Epithelial cell of proximal tubule (primary cell): ENCODE results near the gene UBA52. TPM values are rescaled to one million over a fixed set of nuclear protein-coding genes. Genes with fewer than 3 reads are reported as not detected.

ENCODE experiments used
- DNase-seq: peaks from one replicate; pipeline ENCODE4 v3.0.0-alpha.2; 2011; ENCODE audit warnings: low read depth
- H3K4me3 ChIP-seq: 2 replicates; pipeline ENCODE4 v1.5.1; 2011; ENCODE audit warnings: low read depth, mild to moderate bottlenecking, low read length
- total RNA-seq: library from RNA; depleted of rRNA; stranded (reverse); fragments of >200 nt; gene quantifications from 2 replicates; pipeline ENCODE4 v1.2.3, GENCODE V29; 2015
- TF ChIP-seq, protein P1 (sequence below): conservative IDR thresholded peaks from 2 replicates; pipeline ENCODE4 v1.5.1; 2012; ENCODE audit warnings: low read depth, mild to moderate bottlenecking, low read length

Gene UBA52
- total RNA-seq, 1 donor from 2014 or later, result 1,698 TPM

DNA sequence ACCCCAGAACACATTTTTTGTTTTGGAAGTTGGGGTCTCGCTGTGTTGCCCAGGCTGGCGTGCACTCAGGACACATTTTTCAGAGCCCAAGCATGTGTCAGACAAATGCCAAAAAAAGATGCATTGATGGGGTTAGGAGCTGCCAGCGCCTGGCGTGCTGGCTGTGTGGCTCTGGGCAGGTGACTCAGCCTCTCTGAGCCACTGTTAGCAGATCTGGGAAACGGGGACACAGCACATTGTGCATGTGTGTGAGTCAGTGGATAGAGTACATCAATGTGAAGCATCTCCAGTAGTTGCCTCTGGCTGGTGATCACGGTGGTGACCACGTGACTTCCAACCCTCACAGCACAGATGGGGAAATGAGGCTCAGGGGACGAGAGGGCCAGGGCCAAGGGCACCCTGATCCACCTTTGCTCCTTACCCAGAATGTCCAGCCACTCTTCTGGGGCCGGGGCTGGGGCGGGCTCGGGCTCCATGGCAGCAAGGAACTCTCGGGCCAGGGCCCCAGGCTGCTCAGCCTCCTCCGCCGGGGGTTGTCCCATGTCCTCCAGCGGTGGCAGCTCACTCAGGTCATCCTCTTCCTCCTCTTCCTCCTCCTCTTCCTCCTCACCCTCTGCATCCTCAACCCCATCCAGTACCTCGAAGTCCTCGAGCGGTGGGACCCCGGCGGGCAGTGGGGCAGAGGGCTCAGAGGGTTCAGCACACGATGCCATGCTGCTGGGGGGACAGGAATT, 30.2 kb upstream of the UBA52 start:
- no peak for DNase-seq
- TF ChIP-seq, protein P1, sequence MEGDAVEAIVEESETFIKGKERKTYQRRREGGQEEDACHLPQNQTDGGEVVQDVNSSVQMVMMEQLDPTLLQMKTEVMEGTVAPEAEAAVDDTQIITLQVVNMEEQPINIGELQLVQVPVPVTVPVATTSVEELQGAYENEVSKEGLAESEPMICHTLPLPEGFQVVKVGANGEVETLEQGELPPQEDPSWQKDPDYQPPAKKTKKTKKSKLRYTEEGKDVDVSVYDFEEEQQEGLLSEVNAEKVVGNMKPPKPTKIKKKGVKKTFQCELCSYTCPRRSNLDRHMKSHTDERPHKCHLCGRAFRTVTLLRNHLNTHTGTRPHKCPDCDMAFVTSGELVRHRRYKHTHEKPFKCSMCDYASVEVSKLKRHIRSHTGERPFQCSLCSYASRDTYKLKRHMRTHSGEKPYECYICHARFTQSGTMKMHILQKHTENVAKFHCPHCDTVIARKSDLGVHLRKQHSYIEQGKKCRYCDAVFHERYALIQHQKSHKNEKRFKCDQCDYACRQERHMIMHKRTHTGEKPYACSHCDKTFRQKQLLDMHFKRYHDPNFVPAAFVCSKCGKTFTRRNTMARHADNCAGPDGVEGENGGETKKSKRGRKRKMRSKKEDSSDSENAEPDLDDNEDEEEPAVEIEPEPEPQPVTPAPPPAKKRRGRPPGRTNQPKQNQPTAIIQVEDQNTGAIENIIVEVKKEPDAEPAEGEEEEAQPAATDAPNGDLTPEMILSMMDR, result no peak
- H3K4me3 ChIP-seq, result no peak overlapping the region

DNA sequence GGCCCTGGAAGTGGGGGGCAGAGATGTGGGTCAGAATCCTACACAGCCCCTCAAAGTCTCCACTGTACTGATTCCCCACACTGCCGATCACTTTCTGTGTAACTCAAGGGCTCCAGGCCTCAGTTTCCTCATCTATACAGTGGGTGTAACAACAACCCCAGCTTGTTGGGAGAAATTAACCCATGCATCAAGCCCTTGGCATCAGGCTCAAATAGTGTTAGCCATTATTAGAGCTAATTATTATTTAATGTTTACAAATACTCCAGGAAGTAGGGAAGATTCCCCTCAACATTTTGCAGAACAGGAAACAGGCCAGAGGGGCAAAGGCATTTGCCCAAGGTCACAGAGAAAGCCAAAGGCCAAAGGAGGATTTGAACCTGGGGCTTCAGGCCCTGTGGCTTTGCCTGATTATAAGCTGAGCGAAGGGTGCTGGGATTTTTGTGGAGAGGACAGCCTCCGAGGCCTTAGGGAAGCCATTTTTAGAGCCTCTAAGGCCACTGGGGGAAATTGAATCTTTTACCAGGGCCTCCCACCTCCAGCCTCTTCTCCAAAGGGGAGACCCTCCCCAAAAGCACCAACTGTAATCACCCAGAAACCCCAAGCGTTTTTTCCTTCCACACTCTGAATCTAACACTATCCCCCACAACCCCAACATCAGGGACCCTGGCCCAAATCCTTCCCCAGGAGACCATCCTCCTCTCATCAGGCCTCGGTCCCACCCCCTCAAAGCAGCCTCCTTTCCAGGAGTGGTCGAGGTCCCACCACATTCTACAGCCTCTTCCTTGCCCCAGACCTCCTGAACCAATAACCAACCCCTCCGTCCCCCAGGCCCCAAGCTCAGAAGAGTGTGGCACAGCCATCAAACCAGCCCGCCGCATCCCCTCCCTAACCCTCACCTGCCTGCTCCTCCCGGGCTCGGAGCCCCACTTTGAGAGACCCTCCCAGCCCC, 29.4 kb upstream of the UBA52 start:
- DNase-seq, result no peak
- H3K4me3 ChIP-seq, result peak overlapping the region; percentile 75
- TF ChIP-seq, protein P1, result no peak

- DNase-seq, result no peak
- TF ChIP-seq, protein P1, result no peak
- H3K4me3 ChIP-seq, result peak within 1 kb of the TSS; percentile 75
Measured at GRCh38 chr19:18542941-18543813, 28.5 kb upstream of the UBA52 start, which contains the start of gene FKBP8. FKBP8 (minus strand) TSS chr19:18543573; CDS start chr19:18541970, 1,603 bp downstream.

- no peak for DNase-seq
- peak overlapping the region; percentile 49 for H3K4me3 ChIP-seq
- TF ChIP-seq, protein P1, result no peak
Measured at GRCh38 chr19:18543814-18544475, 27.7 kb upstream of the UBA52 start.

DNA sequence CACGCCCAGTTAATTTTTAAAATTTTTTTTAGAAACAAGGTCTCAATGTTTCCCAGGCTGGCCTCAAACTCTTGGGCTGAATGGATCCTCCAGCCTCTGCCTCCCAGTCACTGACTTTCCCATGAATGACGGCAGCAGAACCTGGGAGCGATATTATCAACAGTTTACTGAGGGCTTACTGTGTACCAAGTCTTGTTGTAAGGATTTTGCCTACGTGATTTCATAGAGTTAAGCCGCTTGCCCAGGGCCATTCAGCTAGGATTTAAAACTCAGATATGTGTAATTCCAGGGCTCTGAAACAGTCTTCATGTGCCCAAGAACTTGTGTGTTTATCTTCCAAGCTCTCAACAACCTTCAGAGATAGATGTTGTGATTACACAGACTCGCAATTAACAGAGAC, 20.0 kb upstream of the UBA52 start:
- DNase-seq, result no peak
- no peak overlapping the region for H3K4me3 ChIP-seq
- TF ChIP-seq, protein P1, result no peak
